SK-N-SH (cell line): ENCODE data around the gene GOLGA8B.

Experiments
- CTCF ChIP-seq: fragments of 200-600 bp; sonication (generic); IDR thresholded peaks from 2 replicates; pipeline ENCODE4 v1.6.1; 2017; ENCODE audit warnings: antibody characterized with exemption, mild to moderate bottlenecking, moderate library complexity
- EP300 ChIP-seq, 2 experiments: IDR thresholded peaks; 2 replicates each; pipeline versions ENCODE4 v1.4.0 to v1.6.1; 2012; ENCODE audit warnings: borderline replicate concordance in 1 of 2, low read depth in 1 of 2, low read length in 1 of 2
- MXI1 ChIP-seq: IDR thresholded peaks from 2 replicates; pipeline ENCODE4 v1.6.1; 2012; ENCODE audit warnings: mild to moderate bottlenecking, low read depth, low read length, improper control_type of control experiment
- POLR2AphosphoS5 ChIP-seq: IDR thresholded peaks from 2 replicates; pipeline ENCODE4 v1.6.1; 2012; ENCODE audit warnings: low read depth, low read length
- REST ChIP-seq: IDR thresholded peaks from 2 replicates; pipeline ENCODE4 v1.6.1; 2012; ENCODE audit warnings: mild to moderate bottlenecking, low read depth, low read length, moderate library complexity
- RFX5 ChIP-seq: IDR thresholded peaks from 2 replicates; pipeline ENCODE4 v1.6.1; 2012; ENCODE audit warnings: mild to moderate bottlenecking, improper control_type of control experiment, low read length
- USF2 ChIP-seq: fragments of 150-350 bp; IDR thresholded peaks from 2 replicates; pipeline ENCODE4 v1.6.1; 2017; ENCODE audit warnings: antibody characterized with exemption, low read length, low read depth, borderline replicate concordance

GRCh38 chr15:34609102-34610057 lies 25.9 kb upstream of the GOLGA8B start:
- no peak for TF ChIP-seq MXI1
- no peak for TF ChIP-seq POLR2AphosphoS5
- TF ChIP-seq CTCF = no peak
- no peak for TF ChIP-seq REST
- TF ChIP-seq USF2 = no peak
- TF ChIP-seq RFX5 = no peak
- TF ChIP-seq EP300 (IDR thresholded peaks at IDR 0.05; ENCODE audit: borderline replicate concordance in 1 of 2, low read depth in 1 of 2, low read length in 1 of 2) = peak in 1 of 2 experiments; percentile 81; a peak in 2 of 4 replicates
